Esophagus squamous epithelium (tissue), 4 donors: ENCODE data around the gene CAPN11.

ENCODE experiments used
- POLR2A ChIP-seq, 4 donors: fragments of 450-650 bp; IDR thresholded peaks; one replicate each; pipeline ENCODE4 v1.6.1; 2017; ENCODE audit warnings: antibody characterized with exemption in 4 of 4, mild to moderate bottlenecking in 4 of 4, moderate library complexity in 3 of 4
- TF ChIP-seq, protein P1 (sequence below), 6 experiments: fragments of 450-650 bp in 4 of 6; fragments of 200-600 bp in 2 of 6; sonication (generic) in 2 of 6; IDR thresholded peaks; one replicate each; pipeline ENCODE4 v1.5.1; 2016 to 2019; ENCODE audit warnings: antibody characterized with exemption in 6 of 6, mild to moderate bottlenecking in 4 of 6, moderate library complexity in 4 of 6

DNA sequence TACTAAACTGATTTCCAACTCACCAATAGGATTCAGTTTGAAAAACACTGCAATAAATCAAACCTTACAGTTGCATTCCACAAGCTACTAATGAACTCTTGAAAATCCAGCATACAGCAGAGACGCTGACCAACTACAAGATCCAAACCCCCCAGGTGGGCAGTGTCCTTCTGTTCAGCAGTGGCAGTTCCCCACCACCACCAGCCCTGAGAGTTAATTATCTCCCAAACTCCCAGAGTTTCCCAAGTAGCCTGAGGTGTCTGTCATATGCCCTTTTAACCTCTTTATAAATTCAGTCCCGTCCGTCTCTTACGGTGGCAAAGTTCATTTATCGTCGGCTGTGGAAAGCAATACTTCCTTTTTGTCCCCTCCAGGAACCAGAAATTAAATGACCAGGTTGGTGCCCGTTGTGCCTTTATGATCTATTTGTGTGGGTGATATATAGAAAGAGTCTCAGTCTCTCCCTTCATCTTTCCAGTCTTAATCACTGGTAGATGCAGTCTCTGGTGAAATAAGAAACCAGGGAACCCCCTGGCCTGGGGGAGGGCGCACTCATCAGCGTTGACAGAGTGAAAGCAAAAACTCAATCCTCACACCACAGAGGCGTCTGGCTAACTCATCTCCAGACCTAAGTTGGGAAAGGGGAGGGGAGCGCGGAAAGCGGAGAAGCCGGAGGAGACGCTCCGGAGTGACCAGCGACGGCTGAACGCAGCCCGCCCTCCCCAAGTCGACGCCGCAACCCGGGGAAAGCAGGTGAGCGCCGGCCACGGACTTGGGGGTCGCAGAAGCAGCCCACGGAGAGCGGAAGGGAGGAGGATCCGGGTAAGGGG, 32.1 kb upstream of the CAPN11 start:
- TF ChIP-seq POLR2A (IDR thresholded peaks at IDR 0.05): no peak
- TF ChIP-seq, protein P1, sequence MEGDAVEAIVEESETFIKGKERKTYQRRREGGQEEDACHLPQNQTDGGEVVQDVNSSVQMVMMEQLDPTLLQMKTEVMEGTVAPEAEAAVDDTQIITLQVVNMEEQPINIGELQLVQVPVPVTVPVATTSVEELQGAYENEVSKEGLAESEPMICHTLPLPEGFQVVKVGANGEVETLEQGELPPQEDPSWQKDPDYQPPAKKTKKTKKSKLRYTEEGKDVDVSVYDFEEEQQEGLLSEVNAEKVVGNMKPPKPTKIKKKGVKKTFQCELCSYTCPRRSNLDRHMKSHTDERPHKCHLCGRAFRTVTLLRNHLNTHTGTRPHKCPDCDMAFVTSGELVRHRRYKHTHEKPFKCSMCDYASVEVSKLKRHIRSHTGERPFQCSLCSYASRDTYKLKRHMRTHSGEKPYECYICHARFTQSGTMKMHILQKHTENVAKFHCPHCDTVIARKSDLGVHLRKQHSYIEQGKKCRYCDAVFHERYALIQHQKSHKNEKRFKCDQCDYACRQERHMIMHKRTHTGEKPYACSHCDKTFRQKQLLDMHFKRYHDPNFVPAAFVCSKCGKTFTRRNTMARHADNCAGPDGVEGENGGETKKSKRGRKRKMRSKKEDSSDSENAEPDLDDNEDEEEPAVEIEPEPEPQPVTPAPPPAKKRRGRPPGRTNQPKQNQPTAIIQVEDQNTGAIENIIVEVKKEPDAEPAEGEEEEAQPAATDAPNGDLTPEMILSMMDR (IDR thresholded peaks at IDR 0.05): no peak
